SK-N-MC (cell line): ENCODE data around the gene TMEM45A.

Source experiments
- EZH2 ChIP-seq: fragments of 200-600 bp; sonication (generic); IDR thresholded peaks from one replicate; pipeline ENCODE4 v1.6.1; 2017; ENCODE audit warnings: antibody characterized with exemption
- POLR2AphosphoS5 ChIP-seq: IDR thresholded peaks from 2 replicates; pipeline ENCODE4 v1.6.1; 2012; ENCODE audit warnings: mild to moderate bottlenecking, low read depth, low read length, borderline replicate concordance

GRCh38 chr3:100558233-100558632, 65.8 kb downstream of the TMEM45A start:
- TF ChIP-seq EZH2 = no peak
- TF ChIP-seq POLR2AphosphoS5 = no peak
